Parathyroid adenoma (tissue), 2 donors: ENCODE results near the gene MFAP3L.

ENCODE experiments used
- H2AFZ ChIP-seq: fragments of 300-600 bp; sonication (generic); one replicate; pipeline ENCODE4 v1.7.0; 2017; ENCODE audit warnings: antibody characterized with exemption, mild to moderate bottlenecking
- H3K27ac ChIP-seq: fragments of 300-600 bp; sonication (generic); one replicate; pipeline ENCODE4 v1.7.0; 2017
- H3K27me3 ChIP-seq: fragments of 300-600 bp; sonication (generic); one replicate; pipeline ENCODE4 v1.7.0; 2017; ENCODE audit warnings: low read length; ENCODE audit not compliant: control insufficient read depth, insufficient read depth
- H3K36me3 ChIP-seq: fragments of 300-600 bp; sonication (generic); one replicate; pipeline ENCODE4 v1.7.0; 2017; ENCODE audit warnings: low read length; ENCODE audit not compliant: control insufficient read depth, insufficient read depth
- H3K4me1 ChIP-seq: fragments of 300-600 bp; sonication (generic); one replicate; pipeline ENCODE4 v1.7.0; 2017; ENCODE audit warnings: control low read depth
- H3K4me2 ChIP-seq: fragments of 300-600 bp; sonication (generic); one replicate; pipeline ENCODE4 v1.7.0; 2017; ENCODE audit warnings: low read length
- H3K4me3 ChIP-seq: fragments of 300-600 bp; sonication (generic); one replicate; pipeline ENCODE4 v1.7.0; 2017; ENCODE audit warnings: low read depth, low read length
- H3K79me2 ChIP-seq: fragments of 300-600 bp; sonication (generic); one replicate; pipeline ENCODE4 v1.7.0; 2017; ENCODE audit warnings: control low read depth
- H3K9ac ChIP-seq: fragments of 300-600 bp; sonication (generic); one replicate; pipeline ENCODE4 v1.7.0; 2017; ENCODE audit warnings: mild to moderate bottlenecking
- H3K9me3 ChIP-seq: fragments of 300-600 bp; sonication (generic); one replicate; pipeline ENCODE4 v1.7.0; 2017; ENCODE audit warnings: low read length; ENCODE audit not compliant: control insufficient read depth
- CTCF ChIP-seq: fragments of 300-600 bp; sonication (generic); IDR thresholded peaks from one replicate; pipeline ENCODE4 v1.7.0; 2017; ENCODE audit warnings: antibody characterized with exemption, mild to moderate bottlenecking
- donor health status: primary hyperparathyroidism.

The MFAP3L gene

GRCh38 chr4:169987327-169988228 is 38.6 kb downstream of the MFAP3L start:
- no peak overlapping the region for H3K4me2 ChIP-seq
- H3K9me3 ChIP-seq = no peaks in the 10 kb centered on the region
- H3K4me1 ChIP-seq = no peaks in the 10 kb centered on the region
- no peak overlapping the region for H3K27ac ChIP-seq
- TF ChIP-seq CTCF = no peak
- H2AFZ ChIP-seq = no peak overlapping the region
- no peaks in the 10 kb centered on the region for H3K27me3 ChIP-seq
- no peaks in the 10 kb centered on the region for H3K79me2 ChIP-seq
- no peak overlapping the region for H3K9ac ChIP-seq
- no peak overlapping the region for H3K4me3 ChIP-seq
- no peaks in the 10 kb centered on the region for H3K36me3 ChIP-seq

DNA sequence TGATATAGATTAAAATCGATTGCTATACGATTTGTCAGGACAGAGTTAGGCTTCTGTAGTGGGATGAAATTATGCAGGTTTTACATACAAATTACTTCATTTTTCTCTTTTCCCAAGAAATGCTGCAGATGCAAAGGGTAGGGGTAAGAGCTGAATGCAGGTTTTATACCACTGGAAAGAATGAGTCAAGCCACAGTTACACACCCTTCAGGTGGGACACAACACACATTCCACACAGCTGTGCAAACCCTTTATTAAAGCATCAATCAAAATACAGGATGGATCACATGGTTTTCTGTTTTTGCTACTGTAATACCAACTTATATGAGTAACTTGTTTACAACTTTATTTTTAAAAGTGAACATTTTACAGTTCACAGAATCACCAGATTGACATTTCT is 39.8 kb downstream of the MFAP3L start:
- TF ChIP-seq CTCF = no peak
- no peak overlapping the region for H3K9ac ChIP-seq
- H3K4me3 ChIP-seq = no peak overlapping the region
- no peaks in the 10 kb centered on the region for H3K4me1 ChIP-seq
- no peaks in the 10 kb centered on the region for H3K27me3 ChIP-seq
- H3K27ac ChIP-seq = no peak overlapping the region
- no peak overlapping the region for H2AFZ ChIP-seq
- H3K9me3 ChIP-seq = no peaks in the 10 kb centered on the region
- no peaks in the 10 kb centered on the region for H3K79me2 ChIP-seq
- no peak overlapping the region for H3K4me2 ChIP-seq
- no peaks in the 10 kb centered on the region for H3K36me3 ChIP-seq

GRCh38 chr4:169985881-169986280 is 40.3 kb downstream of the MFAP3L start:
- Histone ChIP-seq H3K4me1 (no peaks in the 10 kb centered on the region), H3K9ac (no peak overlapping the region), H3K79me2 (no peaks in the 10 kb centered on the region), H3K4me2 (no peak overlapping the region), H3K27ac (no peak overlapping the region), H3K27me3 (no peaks in the 10 kb centered on the region), H3K4me3 (no peak overlapping the region), H3K36me3 (no peaks in the 10 kb centered on the region), H2AFZ (no peak overlapping the region), H3K9me3 (no peaks in the 10 kb centered on the region)
- no peak for TF ChIP-seq CTCF

DNA sequence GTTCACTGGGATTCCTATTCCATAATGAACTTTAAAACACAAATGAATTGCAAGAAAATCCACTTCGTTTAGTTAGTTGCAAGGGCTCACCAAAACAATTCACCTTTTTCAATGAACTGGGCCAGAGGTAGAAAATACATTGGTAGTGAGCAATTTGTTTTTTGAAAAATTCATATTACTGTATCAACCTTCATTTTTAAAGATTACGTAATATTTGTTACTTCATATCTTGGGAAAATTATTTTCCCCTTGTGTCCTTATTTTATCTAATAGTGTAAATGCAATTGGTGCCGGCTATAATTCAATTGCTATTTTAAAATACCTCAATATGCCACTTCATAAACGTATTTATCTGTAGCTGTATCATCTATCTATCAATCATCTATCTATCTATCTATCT is 41.5 kb downstream of the MFAP3L start:
- no peak for TF ChIP-seq CTCF

GRCh38 chr4:169984173-169984572 is 42.0 kb downstream of the MFAP3L start:
- no peak overlapping the region for H3K4me3 ChIP-seq
- H3K4me1 ChIP-seq = no peaks in the 10 kb centered on the region
- H3K36me3 ChIP-seq = no peaks in the 10 kb centered on the region
- H3K27ac ChIP-seq = no peak overlapping the region
- no peaks in the 10 kb centered on the region for H3K9me3 ChIP-seq
- H3K9ac ChIP-seq = no peak overlapping the region
- no peaks in the 10 kb centered on the region for H3K27me3 ChIP-seq
- no peaks in the 10 kb centered on the region for H3K79me2 ChIP-seq
- no peak overlapping the region for H3K4me2 ChIP-seq
- H2AFZ ChIP-seq = no peak overlapping the region
- TF ChIP-seq CTCF = no peak

More for the DNA sequence above, 41.5 kb downstream of the MFAP3L start:
- Histone ChIP-seq H3K27ac (no peak overlapping the region), H3K4me3 (no peak overlapping the region), H3K79me2 (no peaks in the 10 kb centered on the region), H3K27me3 (no peaks in the 10 kb centered on the region), H2AFZ (no peak overlapping the region), H3K9ac (no peak overlapping the region), H3K9me3 (no peaks in the 10 kb centered on the region), H3K4me1 (no peaks in the 10 kb centered on the region), H3K4me2 (no peak overlapping the region), H3K36me3 (no peaks in the 10 kb centered on the region)
